Stomach smooth muscle (tissue), 2 donors: ENCODE measurements around the gene MACF1.

ENCODE experiments used
- H3K27ac ChIP-seq: one replicate; pipeline ENCODE4 v1.7.0; 2013; ENCODE audit warnings: mild to moderate bottlenecking, low read length, inconsistent platforms
- H3K27me3 ChIP-seq, 2 donors: one replicate each; pipeline ENCODE4 v1.7.0; 2013; ENCODE audit warnings: low read length in 2 of 2; ENCODE audit not compliant: insufficient read depth in 2 of 2, control insufficient read depth in 1 of 2
- H3K36me3 ChIP-seq, 2 donors: one replicate each; pipeline ENCODE4 v1.7.0; 2013; ENCODE audit warnings: low read length in 2 of 2; ENCODE audit not compliant: control insufficient read depth in 2 of 2, insufficient read depth in 2 of 2
- H3K4me1 ChIP-seq: one replicate; pipeline ENCODE4 v1.7.0; 2013; ENCODE audit warnings: low read length; ENCODE audit not compliant: control insufficient read depth, insufficient read depth
- H3K4me3 ChIP-seq, 2 donors: one replicate each; pipeline ENCODE4 v1.7.0; 2013; ENCODE audit warnings: low read length in 2 of 2
- H3K9ac ChIP-seq, 2 donors: one replicate each; pipeline ENCODE4 v1.7.0; 2013; ENCODE audit warnings: low read length in 2 of 2, mild to moderate bottlenecking in 1 of 2
- H3K9me3 ChIP-seq, 2 donors: one replicate each; pipeline ENCODE4 v1.7.0; 2013; ENCODE audit warnings: low read length in 2 of 2; ENCODE audit not compliant: control insufficient read depth in 2 of 2
- donor health status: healthy.
- donor health status: Pancreatic carcinoma.

MACF1 gene

GRCh38 chr1:39354572-39354971, 150.1 kb downstream of the MACF1 start:
- H3K9ac ChIP-seq, result no peak overlapping the region
- peaks cover 13% of the 10 kb centered on the region for H3K4me1 ChIP-seq
- peaks cover 75 to 77% of the 10 kb centered on the region in 2 donors for H3K36me3 ChIP-seq
- no peak overlapping the region for H3K4me3 ChIP-seq
- no peak overlapping the region for H3K27ac ChIP-seq
- H3K9me3 ChIP-seq, result no peaks in the 10 kb centered on the region
- no peaks in the 10 kb centered on the region for H3K27me3 ChIP-seq

GRCh38 chr1:39358491-39358890, 154.0 kb downstream of the MACF1 start:
- Histone ChIP-seq H3K4me3 (no peak overlapping the region), H3K4me1 (peaks cover 13% of the 10 kb centered on the region), H3K9ac (no peak overlapping the region), H3K36me3 (peaks cover 65 to 67% of the 10 kb centered on the region in 2 donors), H3K27me3 (no peaks in the 10 kb centered on the region), H3K9me3 (no peaks in the 10 kb centered on the region), H3K27ac (peak overlapping the region; percentile 56)

GRCh38 chr1:39359028-39359570, 154.6 kb downstream of the MACF1 start:
- H3K9me3 ChIP-seq, result no peaks in the 10 kb centered on the region
- H3K4me3 ChIP-seq, result no peak overlapping the region
- H3K27me3 ChIP-seq, result no peaks in the 10 kb centered on the region
- H3K27ac ChIP-seq, result peak overlapping the region; percentile 56
- no peak overlapping the region for H3K9ac ChIP-seq
- peaks cover 13% of the 10 kb centered on the region for H3K4me1 ChIP-seq
- H3K36me3 ChIP-seq, result peaks cover 59 to 63% of the 10 kb centered on the region in 2 donors

GRCh38 chr1:39360731-39361130, 156.2 kb downstream of the MACF1 start:
- Histone ChIP-seq H3K27ac (no peak overlapping the region), H3K4me3 (no peak overlapping the region), H3K9me3 (no peaks in the 10 kb centered on the region), H3K36me3 (peaks cover 50 to 54% of the 10 kb centered on the region in 2 donors), H3K9ac (no peak overlapping the region), H3K4me1 (peaks cover 13% of the 10 kb centered on the region), H3K27me3 (no peaks in the 10 kb centered on the region)

- peaks cover 13% of the 10 kb centered on the region for H3K4me1 ChIP-seq
- no peak overlapping the region for H3K4me3 ChIP-seq
- H3K27ac ChIP-seq, result peak overlapping the region; percentile 26
- no peaks in the 10 kb centered on the region for H3K27me3 ChIP-seq
- H3K36me3 ChIP-seq, result peaks cover 52 to 53% of the 10 kb centered on the region in 2 donors
- H3K9ac ChIP-seq, result no peak overlapping the region
- no peaks in the 10 kb centered on the region for H3K9me3 ChIP-seq
Observed at GRCh38 chr1:39361446-39361845, 157.0 kb downstream of the MACF1 start.

- peaks cover 13% of the 10 kb centered on the region for H3K4me1 ChIP-seq
- H3K9ac ChIP-seq, result no peak overlapping the region
- no peaks in the 10 kb centered on the region for H3K27me3 ChIP-seq
- no peak overlapping the region for H3K4me3 ChIP-seq
- H3K27ac ChIP-seq, result no peak overlapping the region
- no peaks in the 10 kb centered on the region for H3K9me3 ChIP-seq
- H3K36me3 ChIP-seq, result peaks cover 39 to 41% of the 10 kb centered on the region in 2 donors
Observed at GRCh38 chr1:39363267-39363666, 158.8 kb downstream of the MACF1 start.

GRCh38 chr1:39368045-39368444, 163.6 kb downstream of the MACF1 start:
- Histone ChIP-seq H3K4me3 (no peak overlapping the region), H3K36me3 (peaks cover 31 to 37% of the 10 kb centered on the region in 2 donors), H3K27me3 (no peaks in the 10 kb centered on the region), H3K9ac (no peak overlapping the region), H3K4me1 (peaks cover 5% of the 10 kb centered on the region), H3K9me3 (no peaks in the 10 kb centered on the region), H3K27ac (no peak overlapping the region)

- H3K9ac ChIP-seq, result peak overlapping the region in 1 of 2 donors; percentile 18
- H3K36me3 ChIP-seq, result peaks cover 32 to 33% of the 10 kb centered on the region in 2 donors
Observed at GRCh38 chr1:39369565-39369964, 165.1 kb downstream of the MACF1 start.

GRCh38 chr1:39370602-39371001, 166.1 kb downstream of the MACF1 start:
- Histone ChIP-seq H3K9ac (peak overlapping the region in 1 of 2 donors; percentile 18), H3K9me3 (no peaks in the 10 kb centered on the region), H3K4me1 (peaks cover 5% of the 10 kb centered on the region), H3K36me3 (peaks cover 33% of the 10 kb centered on the region in 2 donors), H3K4me3 (peak overlapping the region in 1 of 2 donors; percentile 13), H3K27ac (peak overlapping the region; percentile 73), H3K27me3 (no peaks in the 10 kb centered on the region)

More at GRCh38 chr1:39369565-39369964, 165.1 kb downstream of the MACF1 start:
- H3K27ac ChIP-seq, result peak overlapping the region; percentile 73
- H3K4me1 ChIP-seq, result peaks cover 5% of the 10 kb centered on the region
- H3K27me3 ChIP-seq, result no peaks in the 10 kb centered on the region
- no peaks in the 10 kb centered on the region for H3K9me3 ChIP-seq
- peak overlapping the region in 1 of 2 donors; percentile 13 for H3K4me3 ChIP-seq

GRCh38 chr1:39372105-39372504, 167.6 kb downstream of the MACF1 start:
- Histone ChIP-seq H3K36me3 (peaks cover 30 to 31% of the 10 kb centered on the region in 2 donors), H3K9ac (no peak overlapping the region), H3K27ac (no peak overlapping the region)

GRCh38 chr1:39376656-39377055, 172.2 kb downstream of the MACF1 start:
- Histone ChIP-seq H3K9ac (no peak overlapping the region), H3K27me3 (no peaks in the 10 kb centered on the region), H3K4me3 (no peak overlapping the region), H3K36me3 (peaks cover 32% of the 10 kb centered on the region in 2 donors), H3K4me1 (peaks cover 2% of the 10 kb centered on the region), H3K9me3 (no peaks in the 10 kb centered on the region), H3K27ac (no peak overlapping the region)

More at GRCh38 chr1:39372105-39372504, 167.6 kb downstream of the MACF1 start:
- Histone ChIP-seq H3K4me1 (peaks cover 5% of the 10 kb centered on the region), H3K27me3 (no peaks in the 10 kb centered on the region), H3K9me3 (no peaks in the 10 kb centered on the region), H3K4me3 (no peak overlapping the region)
